Mesendoderm (in vitro differentiated cells): ENCODE results near the gene SLC45A2.

Source experiments
- DNase-seq: peaks from one replicate; pipeline ENCODE4 v3.0.0; 2013
- H2AK5ac ChIP-seq: 2 replicates; pipeline ENCODE4 v1.6.1; 2013; ENCODE audit warnings: low read length, inconsistent platforms
- H2BK120ac ChIP-seq: 2 replicates; pipeline ENCODE4 v1.6.1; 2013; ENCODE audit warnings: low read depth, mild to moderate bottlenecking, low read length, moderate library complexity, mixed read lengths
- H2BK15ac ChIP-seq: replicated peaks from 2 replicates; pipeline ENCODE4 v1.6.1; 2013; ENCODE audit warnings: low read depth, mild to moderate bottlenecking, moderate library complexity
- H2BK5ac ChIP-seq: 2 replicates; pipeline ENCODE4 v1.6.1; 2013; ENCODE audit warnings: low read length, inconsistent platforms
- H3K18ac ChIP-seq: 2 replicates; pipeline ENCODE4 v1.6.1; 2013; ENCODE audit warnings: mild to moderate bottlenecking, low read length, mixed read lengths
- H3K23ac ChIP-seq: one replicate; pipeline ENCODE4 v1.6.1; 2013; ENCODE audit warnings: low read length
- H3K27ac ChIP-seq: 2 replicates; pipeline ENCODE4 v1.5.1; 2013; ENCODE audit warnings: low read depth, mild to moderate bottlenecking, inconsistent platforms, low read length, moderate library complexity
- H3K27me3 ChIP-seq: 2 replicates; pipeline ENCODE4 v1.6.1; 2013; ENCODE audit warnings: low read length, control low read depth, mild to moderate bottlenecking, inconsistent platforms; ENCODE audit not compliant: insufficient read depth, poor library complexity
- H3K36me3 ChIP-seq: 2 replicates; pipeline ENCODE4 v1.6.1; 2013; ENCODE audit warnings: low read length, inconsistent platforms; ENCODE audit not compliant: control insufficient read depth, insufficient read depth
- H3K4ac ChIP-seq: one replicate; pipeline ENCODE4 v1.6.1; 2013; ENCODE audit warnings: low read depth, mild to moderate bottlenecking, low read length, moderate library complexity
- H3K4me1 ChIP-seq: 2 replicates; pipeline ENCODE4 v1.6.1; 2013; ENCODE audit warnings: low read depth, low read length, inconsistent platforms; ENCODE audit not compliant: control insufficient read depth
- H3K4me2 ChIP-seq: 2 replicates; pipeline ENCODE4 v1.6.1; 2013; ENCODE audit warnings: low read length
- H3K4me3 ChIP-seq: 2 replicates; pipeline ENCODE4 v1.5.1; 2013; ENCODE audit warnings: mild to moderate bottlenecking, low read length
- H3K56ac ChIP-seq: one replicate; pipeline ENCODE4 v1.6.1; 2013; ENCODE audit warnings: low read length
- H3K79me1 ChIP-seq: 2 replicates; pipeline ENCODE4 v1.6.1; 2013; ENCODE audit warnings: low read length, inconsistent platforms
- H3K79me2 ChIP-seq: 2 replicates; pipeline ENCODE4 v1.6.1; 2013; ENCODE audit warnings: mild to moderate bottlenecking, low read length; ENCODE audit not compliant: control insufficient read depth, insufficient read depth
- H3K9ac ChIP-seq: 2 replicates; pipeline ENCODE4 v1.6.1; 2013; ENCODE audit warnings: low read length, inconsistent platforms
- H4K5ac ChIP-seq: one replicate; pipeline ENCODE4 v1.6.1; 2013; ENCODE audit warnings: low read length
- H4K8ac ChIP-seq: one replicate; pipeline ENCODE4 v1.6.1; 2013; ENCODE audit warnings: low read depth, mild to moderate bottlenecking, control low read depth, low read length, moderate library complexity
- WGBS: extraction: QIAGEN DNeasy Blood & Tissue Kit; methylation state at CpG from one replicate; pipeline ENCODE4 v1.1.7; 2013; ENCODE audit warnings: low lambda C conversion rate, missing lambda C conversion rate; ENCODE audit not compliant: insufficient coverage; ENCODE audit errors: extremely low coverage; 5-methylcytosine and 5-hydroxymethylcytosine counted together

Gene SLC45A2

GRCh38 chr5:33939556-33940262, 44.8 kb downstream of the SLC45A2 start:
- H3K23ac ChIP-seq = no peak overlapping the region
- H2AK5ac ChIP-seq = no peak overlapping the region
- no peak overlapping the region for H3K56ac ChIP-seq
- H2BK5ac ChIP-seq = no peak overlapping the region
- no peak overlapping the region for H2BK120ac ChIP-seq
- no peak overlapping the region for H4K8ac ChIP-seq
- no peak overlapping the region for H4K5ac ChIP-seq
- no peaks in the 10 kb centered on the region for H3K36me3 ChIP-seq
- no CpG with 5 or more reads among the region's 8 CpGs for WGBS
- H3K4ac ChIP-seq = no peak overlapping the region
- H3K27me3 ChIP-seq = peaks cover 3% of the 10 kb centered on the region
- no peak for DNase-seq
- no peaks in the 10 kb centered on the region for H3K79me1 ChIP-seq
- no peak overlapping the region for H3K27ac ChIP-seq
- no peak overlapping the region for H3K18ac ChIP-seq
- no peaks in the 10 kb centered on the region for H3K79me2 ChIP-seq
- no peak overlapping the region for H2BK15ac ChIP-seq
- no peaks in the 10 kb centered on the region for H3K4me1 ChIP-seq
- no peak overlapping the region for H3K4me2 ChIP-seq
- H3K9ac ChIP-seq = no peak overlapping the region
- H3K4me3 ChIP-seq = no peak overlapping the region

DNA sequence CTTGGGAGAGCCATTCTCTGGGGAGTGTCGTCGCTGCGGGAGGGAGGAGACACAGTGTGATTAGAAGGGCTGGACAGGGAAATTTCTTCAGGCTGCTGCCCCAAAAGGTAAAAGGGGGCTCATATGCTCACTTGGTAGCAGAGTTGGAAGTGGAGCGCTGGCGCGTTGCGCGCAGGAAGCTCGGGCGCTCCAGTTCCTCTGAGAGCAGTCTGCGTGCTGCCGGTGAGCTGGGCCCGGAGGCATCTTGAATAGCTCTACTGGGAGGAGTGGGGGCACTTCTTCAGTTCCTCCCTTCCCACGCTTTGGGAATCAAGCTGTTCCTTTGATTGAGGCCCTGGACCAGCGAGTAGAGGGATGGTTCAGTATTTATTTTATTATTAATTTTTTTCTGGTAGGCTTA, 45.6 kb downstream of the SLC45A2 start:
- no peak overlapping the region for H3K27ac ChIP-seq
- peaks cover 3% of the 10 kb centered on the region for H3K27me3 ChIP-seq
- no peak overlapping the region for H3K23ac ChIP-seq
- no peak overlapping the region for H3K4me3 ChIP-seq
- H3K4me1 ChIP-seq = no peaks in the 10 kb centered on the region
- no peak overlapping the region for H2BK15ac ChIP-seq
- no peak overlapping the region for H2AK5ac ChIP-seq
- no CpG with 5 or more reads among the region's 15 CpGs for WGBS
- no peak overlapping the region for H4K5ac ChIP-seq
- H3K56ac ChIP-seq = no peak overlapping the region
- H2BK5ac ChIP-seq = no peak overlapping the region
- H3K36me3 ChIP-seq = no peaks in the 10 kb centered on the region
- no peak for DNase-seq
- no peak overlapping the region for H4K8ac ChIP-seq
- no peak overlapping the region for H3K18ac ChIP-seq
- no peak overlapping the region for H3K9ac ChIP-seq
- H3K4ac ChIP-seq = no peak overlapping the region
- H3K79me1 ChIP-seq = no peaks in the 10 kb centered on the region
- no peak overlapping the region for H3K4me2 ChIP-seq
- H3K79me2 ChIP-seq = no peaks in the 10 kb centered on the region
- H2BK120ac ChIP-seq = no peak overlapping the region

GRCh38 chr5:33938507-33938796, 46.0 kb downstream of the SLC45A2 start:
- H3K79me1 ChIP-seq = no peaks in the 10 kb centered on the region
- no peak overlapping the region for H2BK15ac ChIP-seq

GRCh38 chr5:33937707-33938506, 46.6 kb downstream of the SLC45A2 start:
- Histone ChIP-seq H3K79me1 (no peaks in the 10 kb centered on the region), H2BK15ac (no peak overlapping the region), H3K36me3 (no peaks in the 10 kb centered on the region), H4K5ac (no peak overlapping the region), H3K4ac (no peak overlapping the region), H3K27me3 (peaks cover 3% of the 10 kb centered on the region), H2BK120ac (no peak overlapping the region), H3K56ac (no peak overlapping the region), H3K9ac (no peak overlapping the region), H2BK5ac (no peak overlapping the region), H2AK5ac (no peak overlapping the region), H3K4me1 (no peaks in the 10 kb centered on the region), H3K23ac (no peak overlapping the region), H3K4me2 (no peak overlapping the region), H3K79me2 (no peaks in the 10 kb centered on the region), H3K4me3 (no peak overlapping the region), H3K27ac (no peak overlapping the region), H4K8ac (no peak overlapping the region), H3K18ac (no peak overlapping the region)
- no peak for DNase-seq
- WGBS = no CpG with 5 or more reads among the region's 54 CpGs

More at GRCh38 chr5:33938507-33938796, 46.0 kb downstream of the SLC45A2 start:
- H3K4ac ChIP-seq = no peak overlapping the region
- no peaks in the 10 kb centered on the region for H3K4me1 ChIP-seq
- no peak overlapping the region for H3K18ac ChIP-seq
- H3K56ac ChIP-seq = no peak overlapping the region
- WGBS = no CpG with 5 or more reads among the region's 14 CpGs
- no peaks in the 10 kb centered on the region for H3K79me2 ChIP-seq
- H3K9ac ChIP-seq = no peak overlapping the region
- H3K27me3 ChIP-seq = peaks cover 3% of the 10 kb centered on the region
- H2BK120ac ChIP-seq = no peak overlapping the region
- H3K36me3 ChIP-seq = no peaks in the 10 kb centered on the region
- H3K4me2 ChIP-seq = no peak overlapping the region
- no peak overlapping the region for H3K4me3 ChIP-seq
- no peak overlapping the region for H2AK5ac ChIP-seq
- H3K27ac ChIP-seq = no peak overlapping the region
- no peak for DNase-seq
- H4K8ac ChIP-seq = no peak overlapping the region
- no peak overlapping the region for H2BK5ac ChIP-seq
- H4K5ac ChIP-seq = no peak overlapping the region
- H3K23ac ChIP-seq = no peak overlapping the region

DNA sequence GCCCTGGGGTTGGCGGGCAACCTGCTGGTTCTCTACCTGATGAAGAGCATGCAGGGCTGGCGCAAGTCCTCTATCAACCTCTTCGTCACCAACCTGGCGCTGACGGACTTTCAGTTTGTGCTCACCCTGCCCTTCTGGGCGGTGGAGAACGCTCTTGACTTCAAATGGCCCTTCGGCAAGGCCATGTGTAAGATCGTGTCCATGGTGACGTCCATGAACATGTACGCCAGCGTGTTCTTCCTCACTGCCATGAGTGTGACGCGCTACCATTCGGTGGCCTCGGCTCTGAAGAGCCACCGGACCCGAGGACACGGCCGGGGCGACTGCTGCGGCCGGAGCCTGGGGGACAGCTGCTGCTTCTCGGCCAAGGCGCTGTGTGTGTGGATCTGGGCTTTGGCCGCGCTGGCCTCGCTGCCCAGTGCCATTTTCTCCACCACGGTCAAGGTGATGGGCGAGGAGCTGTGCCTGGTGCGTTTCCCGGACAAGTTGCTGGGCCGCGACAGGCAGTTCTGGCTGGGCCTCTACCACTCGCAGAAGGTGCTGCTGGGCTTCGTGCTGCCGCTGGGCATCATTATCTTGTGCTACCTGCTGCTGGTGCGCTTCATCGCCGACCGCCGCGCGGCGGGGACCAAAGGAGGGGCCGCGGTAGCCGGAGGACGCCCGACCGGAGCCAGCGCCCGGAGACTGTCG, 47.3 kb downstream of the SLC45A2 start:
- Histone ChIP-seq H3K4me2 (no peak overlapping the region), H2AK5ac (no peak overlapping the region), H3K18ac (no peak overlapping the region), H2BK120ac (no peak overlapping the region), H2BK15ac (no peak overlapping the region), H4K8ac (no peak overlapping the region), H3K79me1 (no peaks in the 10 kb centered on the region), H3K4me1 (no peaks in the 10 kb centered on the region), H3K4me3 (no peak overlapping the region), H3K79me2 (no peaks in the 10 kb centered on the region), H4K5ac (no peak overlapping the region), H3K9ac (no peak overlapping the region), H3K36me3 (no peaks in the 10 kb centered on the region), H3K4ac (no peak overlapping the region), H3K56ac (no peak overlapping the region), H3K27me3 (peaks cover 3% of the 10 kb centered on the region), H3K23ac (no peak overlapping the region), H2BK5ac (no peak overlapping the region), H3K27ac (no peak overlapping the region)
- WGBS = no CpG with 5 or more reads among the region's 54 CpGs
- DNase-seq = no peak
